ENCODE results near the gene NFKBIA. TPM values are rescaled to one million over a fixed set of nuclear protein-coding genes. Genes with fewer than 3 reads are reported as not detected.

The NFKBIA gene
- total RNA-seq, 3 donors from 2014 or later, result 134 to 180 (median 153) TPM

DNA sequence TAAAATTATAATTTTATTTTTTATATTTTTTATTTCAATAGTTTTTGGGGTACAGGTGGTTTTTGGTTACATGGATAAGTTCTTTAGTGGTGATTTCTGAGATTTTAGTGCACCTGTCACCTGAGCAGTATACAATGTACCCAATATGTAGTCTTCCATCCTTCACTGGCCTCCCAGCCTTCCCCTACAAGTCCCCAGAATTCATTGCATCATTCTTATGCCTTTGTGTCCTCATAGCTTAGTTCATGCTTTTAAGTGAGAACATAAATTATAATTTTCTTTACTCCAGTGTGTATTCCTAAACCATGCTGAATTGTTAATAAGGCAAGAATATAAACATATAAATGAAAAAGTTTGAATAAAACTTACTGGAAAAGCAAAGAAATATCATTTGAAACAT, 19.1 kb upstream of the NFKBIA start:
- ATAC-seq, result no peak
- no peaks in the 10 kb centered on the region for H3K36me3 ChIP-seq (ENCODE audit: low read depth)
- TF ChIP-seq, protein P1, sequence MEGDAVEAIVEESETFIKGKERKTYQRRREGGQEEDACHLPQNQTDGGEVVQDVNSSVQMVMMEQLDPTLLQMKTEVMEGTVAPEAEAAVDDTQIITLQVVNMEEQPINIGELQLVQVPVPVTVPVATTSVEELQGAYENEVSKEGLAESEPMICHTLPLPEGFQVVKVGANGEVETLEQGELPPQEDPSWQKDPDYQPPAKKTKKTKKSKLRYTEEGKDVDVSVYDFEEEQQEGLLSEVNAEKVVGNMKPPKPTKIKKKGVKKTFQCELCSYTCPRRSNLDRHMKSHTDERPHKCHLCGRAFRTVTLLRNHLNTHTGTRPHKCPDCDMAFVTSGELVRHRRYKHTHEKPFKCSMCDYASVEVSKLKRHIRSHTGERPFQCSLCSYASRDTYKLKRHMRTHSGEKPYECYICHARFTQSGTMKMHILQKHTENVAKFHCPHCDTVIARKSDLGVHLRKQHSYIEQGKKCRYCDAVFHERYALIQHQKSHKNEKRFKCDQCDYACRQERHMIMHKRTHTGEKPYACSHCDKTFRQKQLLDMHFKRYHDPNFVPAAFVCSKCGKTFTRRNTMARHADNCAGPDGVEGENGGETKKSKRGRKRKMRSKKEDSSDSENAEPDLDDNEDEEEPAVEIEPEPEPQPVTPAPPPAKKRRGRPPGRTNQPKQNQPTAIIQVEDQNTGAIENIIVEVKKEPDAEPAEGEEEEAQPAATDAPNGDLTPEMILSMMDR (IDR thresholded peaks at IDR 0.05), result no peak
- no peaks in the 10 kb centered on the region for H3K9me3 ChIP-seq
- intact Hi-C loops (cut with DNase I, micrococcal nuclease), result loop anchor here in 1 of 2 donors (5.0 kb wide), 1 partner anchor 286 kb away; no protein-coding TSS in a partner anchor
- no peaks in the 10 kb centered on the region for H3K4me1 ChIP-seq (ENCODE audit: low read depth)
- DNase-seq, result no peak
- no peak overlapping the region for H3K4me3 ChIP-seq

DNA sequence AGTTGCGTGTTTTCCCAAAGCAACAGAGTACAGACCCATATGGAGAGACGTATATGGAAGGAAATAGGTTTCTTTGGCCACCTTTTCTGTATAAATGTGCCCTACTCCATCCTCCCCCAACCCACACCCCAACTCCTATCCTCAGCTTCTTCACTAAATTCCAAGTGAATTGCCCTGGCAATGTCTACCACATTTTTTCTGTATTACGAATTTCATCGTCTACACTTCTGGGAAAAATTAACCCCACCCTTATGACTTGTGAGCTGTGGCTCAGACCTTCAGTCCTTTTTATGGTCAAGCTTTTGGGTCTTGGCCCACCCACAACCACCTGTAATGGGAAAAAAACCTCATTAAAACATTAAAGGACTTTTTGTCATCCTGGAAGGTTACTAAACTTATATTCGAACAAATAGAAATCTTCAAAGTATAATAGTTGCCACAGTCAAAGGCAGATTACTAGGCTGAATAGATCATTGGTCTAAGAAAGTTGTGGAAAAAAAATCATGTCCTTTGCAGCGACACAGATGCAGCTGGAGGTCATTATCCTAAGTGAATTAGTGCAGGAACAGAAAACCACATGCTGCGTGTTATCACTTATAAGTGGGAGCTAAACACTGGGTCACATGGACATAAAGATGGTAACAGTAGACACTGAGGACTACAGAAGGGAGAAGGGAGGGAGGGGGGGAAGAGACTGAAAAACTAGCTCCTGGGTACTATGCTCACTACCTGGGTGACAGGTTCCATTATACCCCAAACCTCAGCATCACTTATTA, 15.7 kb upstream of the NFKBIA start:
- Histone ChIP-seq H3K4me3 (no peak overlapping the region), H3K36me3 (ENCODE audit: low read depth) (no peaks in the 10 kb centered on the region), H3K9me3 (no peaks in the 10 kb centered on the region), H3K4me1 (ENCODE audit: low read depth) (no peaks in the 10 kb centered on the region)
- ATAC-seq (no peak), DNase-seq (no peak)
- TF ChIP-seq, protein P1 (IDR thresholded peaks at IDR 0.05), result no peak
- intact Hi-C loops (cut with DNase I, micrococcal nuclease), result loop anchor here in 1 of 2 donors (5.0 kb wide), 1 partner anchor 283 kb away; no protein-coding TSS in a partner anchor

DNA sequence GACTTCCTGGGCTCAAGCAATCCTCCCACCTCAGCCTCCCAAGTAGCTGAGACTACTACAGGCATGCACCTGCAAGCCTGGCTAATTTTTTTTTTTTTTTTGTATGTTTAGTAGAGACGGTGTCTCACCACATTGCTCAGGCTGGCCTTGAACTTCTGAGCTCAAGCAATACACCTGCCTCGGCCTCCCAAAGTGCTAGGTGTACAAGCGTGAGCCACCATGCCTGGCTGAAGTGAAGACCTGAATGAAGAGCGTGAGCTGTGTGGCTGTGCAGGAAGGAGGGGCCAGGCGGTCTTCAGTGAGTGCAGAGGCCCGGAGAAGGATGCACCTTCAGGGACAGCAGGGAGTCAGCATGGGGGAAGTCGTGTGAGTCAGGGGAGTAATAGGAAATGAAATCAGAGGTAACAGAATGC, 14.9 kb upstream of the NFKBIA start:
- TF ChIP-seq, protein P1 (IDR thresholded peaks at IDR 0.05), result no peak
- intact Hi-C loops (cut with DNase I, micrococcal nuclease), result loop anchor here in 1 of 2 donors (10.0 kb wide), 1 partner anchor 195 kb away; no protein-coding TSS in a partner anchor
- no peak for ATAC-seq

DNA sequence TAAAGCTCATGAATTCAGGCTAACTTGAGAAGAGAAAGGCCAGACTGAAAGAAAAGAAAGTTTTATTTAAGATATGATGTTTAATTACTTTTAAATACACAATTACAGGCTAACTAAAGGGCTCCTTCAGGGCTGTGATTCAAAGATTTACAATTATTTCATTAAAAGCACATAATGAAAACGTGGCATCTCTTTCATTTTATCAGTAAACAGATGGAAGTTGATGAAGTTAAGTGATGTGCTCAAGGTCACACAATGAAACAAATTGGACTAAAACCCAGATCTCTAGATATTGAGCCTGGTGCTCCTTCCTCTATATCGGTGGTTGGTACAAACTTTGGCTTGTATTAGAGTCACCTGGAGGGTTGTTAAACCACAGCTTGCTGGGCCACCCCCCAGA, 13.5 kb upstream of the NFKBIA start:
- TF ChIP-seq, protein P1 (IDR thresholded peaks at IDR 0.05), result no peak
- intact Hi-C loops (cut with DNase I, micrococcal nuclease), result loop anchor here in 1 of 2 donors (10.0 kb wide), 1 partner anchor 193 kb away; no protein-coding TSS in a partner anchor
- no peak for ATAC-seq

More for the DNA sequence above, 14.9 kb upstream of the NFKBIA start:
- H3K9me3 ChIP-seq, result no peaks in the 10 kb centered on the region
- H3K4me3 ChIP-seq, result no peak overlapping the region
- DNase-seq, result no peak
- no peaks in the 10 kb centered on the region for H3K36me3 ChIP-seq (ENCODE audit: low read depth)
- H3K4me1 ChIP-seq (ENCODE audit: low read depth), result no peaks in the 10 kb centered on the region

DNA sequence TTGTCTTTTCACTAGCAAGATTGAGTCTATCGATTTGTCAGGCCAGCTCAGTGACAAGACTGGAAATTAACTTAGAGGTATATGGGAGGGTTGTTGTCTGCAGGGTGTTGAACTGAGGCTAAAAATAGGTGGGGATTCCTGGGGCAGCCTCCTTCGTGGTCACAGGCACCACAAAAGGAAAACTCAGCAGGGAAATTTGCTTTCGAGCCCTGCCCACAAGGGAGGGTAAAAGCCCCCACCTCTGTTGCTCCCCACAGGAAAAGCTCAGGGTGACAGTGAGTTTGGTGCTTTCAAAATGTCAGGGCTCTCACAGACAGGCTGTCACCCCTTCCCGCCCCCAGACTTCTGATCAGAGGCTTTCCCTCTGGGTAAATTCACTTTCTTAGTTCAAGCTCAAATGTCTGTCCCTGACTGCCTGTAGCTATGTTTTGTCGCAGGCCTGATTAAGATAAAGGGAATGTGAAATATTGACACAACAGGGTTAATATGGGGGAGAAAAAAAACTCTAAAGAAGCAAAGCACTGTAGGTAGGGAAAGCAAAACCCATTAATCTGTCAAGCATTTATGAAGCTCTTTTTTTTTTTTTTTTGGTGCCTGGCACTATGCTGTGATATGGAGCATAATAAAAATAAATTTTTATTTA, 11.7 kb upstream of the NFKBIA start:
- DNase-seq (no peak), ATAC-seq (no peak)
- H3K4me3 ChIP-seq, result no peak overlapping the region
- H3K4me1 ChIP-seq (ENCODE audit: low read depth), result no peaks in the 10 kb centered on the region
- no peaks in the 10 kb centered on the region for H3K9me3 ChIP-seq
- no peaks in the 10 kb centered on the region for H3K36me3 ChIP-seq (ENCODE audit: low read depth)
- intact Hi-C loops (cut with DNase I, micrococcal nuclease), result loop anchor here in 1 of 2 donors (10.0 kb wide), 1 partner anchor 191 kb away; no protein-coding TSS in a partner anchor
- TF ChIP-seq, protein P1 (IDR thresholded peaks at IDR 0.05), result no peak

More for the DNA sequence above, 13.5 kb upstream of the NFKBIA start:
- Histone ChIP-seq H3K9me3 (no peaks in the 10 kb centered on the region), H3K4me1 (ENCODE audit: low read depth) (no peaks in the 10 kb centered on the region), H3K4me3 (no peak overlapping the region), H3K36me3 (ENCODE audit: low read depth) (no peaks in the 10 kb centered on the region)
- DNase-seq, result no peak
